ENCODE results near the gene PPM1J. TPM values are rescaled to one million over a fixed set of nuclear protein-coding genes. Genes with fewer than 3 reads are reported as not detected.

Gene PPM1J
- total and polyA plus RNA-seq, 2 of the 8 experiments (the other 6 are each of a cell fraction or from before 2014, with no cell fraction given): 19.4 to 31.6 TPM

DNA sequence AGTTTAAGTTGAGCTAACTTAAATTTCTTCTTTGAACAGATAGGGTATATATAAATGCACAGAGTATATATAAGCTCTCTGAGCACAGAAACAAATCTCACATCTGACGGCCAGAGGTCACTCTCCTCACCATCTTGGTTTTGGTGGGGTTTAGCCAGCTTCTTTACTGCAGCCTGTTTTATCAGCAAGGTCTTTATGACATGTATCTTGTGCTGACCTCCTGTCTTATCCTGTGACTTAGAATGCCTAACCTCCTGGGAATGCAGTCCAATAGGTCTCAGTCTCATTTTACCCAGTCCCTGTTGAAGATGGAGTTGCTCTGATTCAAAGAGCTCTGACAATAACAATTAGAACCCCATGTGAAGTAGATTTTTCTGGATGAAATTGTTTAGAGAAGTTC, 42.3 kb downstream of the PPM1J start:
- H3K23me2 ChIP-seq (ENCODE audit: low read depth, low read length): peaks cover 10% of the 10 kb centered on the region; the same call in 1 of the 2 replicates
- no peak overlapping the region for H3K9ac ChIP-seq (replicated peaks in 1 of 4; ENCODE audit: extremely low read depth in 1 of 4, low read depth in 3 of 4, low read length in 3 of 4)
- peaks cover 0 to 24% of the 10 kb centered on the region in 2 experiments; a peak in 2 of 4 replicates for H3K79me2 ChIP-seq (ENCODE audit: control insufficient read depth in 1 of 2, insufficient read depth in 2 of 2, low read length in 2 of 2)
- H4K91ac ChIP-seq (replicated peaks; ENCODE audit: insufficient read length, low read length): no peak overlapping the region
- H2BK15ac ChIP-seq (ENCODE audit: low read length): no peak overlapping the region
- H3K9me3 ChIP-seq (ENCODE audit: insufficient read depth in 2 of 2, low read depth in 1 of 2, low read length in 1 of 2): no peaks in the 10 kb centered on the region
- no peak overlapping the region for H2BK20ac ChIP-seq (ENCODE audit: low read length)
- no peak overlapping the region for H4K8ac ChIP-seq (ENCODE audit: extremely low read depth, insufficient read depth, low read length)
- H3K56ac ChIP-seq (replicated peaks; ENCODE audit: insufficient read length, low read depth, low read length): no peak overlapping the region
- peaks cover 0 to 23% (median 6%) of the 10 kb centered on the region in 4 experiments; a peak in 4 of 8 replicates for H3K36me3 ChIP-seq (ENCODE audit: control insufficient read depth in 2 of 4, insufficient read depth in 4 of 4, low read length in 3 of 4)
- no peak overlapping the region for H3K23ac ChIP-seq (ENCODE audit: insufficient read length)
- no peak overlapping the region for H2AK5ac ChIP-seq (ENCODE audit: low read depth, low read length)
- H2BK120ac ChIP-seq (replicated peaks; ENCODE audit: low read depth, low read length): no peak overlapping the region
- peaks cover 0 to 3% of the 10 kb centered on the region in 2 experiments for H4K20me1 ChIP-seq (replicated peaks in 1 of 2; ENCODE audit: control insufficient read depth in 1 of 2, insufficient read depth in 2 of 2, low read length in 2 of 2)
- TF ChIP-seq MAFK (IDR thresholded peaks at IDR 0.05; ENCODE audit: low read depth, low read length): no peak
- no peak for TF ChIP-seq GTF2F1 (IDR thresholded peaks at IDR 0.05; ENCODE audit: borderline replicate concordance, low read depth, low read length)
- no peak for TF ChIP-seq EZH2 (IDR thresholded peaks at IDR 0.05; ENCODE audit: low read depth, low read length, severe bottlenecking)
- TF ChIP-seq KDM5A (IDR thresholded peaks at IDR 0.05; ENCODE audit: low read length): no peak
- no peak for TF ChIP-seq ATF2 (IDR thresholded peaks at IDR 0.05; ENCODE audit: low read length)
- TF ChIP-seq NRF1 (IDR thresholded peaks at IDR 0.05; ENCODE audit: low read depth, low read length): no peak
- TF ChIP-seq SIN3A (conservative IDR thresholded peaks at IDR 0.05 in 1 of 2, IDR thresholded peaks at IDR 0.05 in 1 of 2; ENCODE audit: low read depth in 1 of 2, low read length in 2 of 2): no peak
- no peak for TF ChIP-seq NANOG (IDR thresholded peaks at IDR 0.05; ENCODE audit: insufficient read depth, low read depth, low read length, poor library complexity, severe bottlenecking)
- TF ChIP-seq POLR2A (IDR thresholded peaks at IDR 0.05; ENCODE audit: control extremely low read depth in 1 of 2, low read depth in 2 of 2, low read length in 2 of 2): no peak
- TF ChIP-seq MAX (IDR thresholded peaks at IDR 0.05): no peak
- H3K27me3 ChIP-seq (replicated peaks in 1 of 4; ENCODE audit: control insufficient read depth in 3 of 4, extremely low read depth in 1 of 4, insufficient read depth in 3 of 4, low read length in 3 of 4): peaks cover 0 to 2% (median 0%) of the 10 kb centered on the region in 4 experiments; a peak in 2 of 7 replicates
- no peak overlapping the region for H2AFZ ChIP-seq (ENCODE audit: low read length)
- CTCF ChIA-PET (ENCODE audit: partially characterized antibody): interaction anchor here (0.5 to 6.3 kb wide), 13 partner anchors 8 to 324 kb away, joined by 3 to 63 read pairs (median 5); partner anchors contain the start of genes RHOC and ST7L
- H3K4ac ChIP-seq (replicated peaks; ENCODE audit: insufficient read length, low read depth, low read length): no peak overlapping the region
- no peak overlapping the region; a peak in 1 of 4 replicates for H3K4me2 ChIP-seq (ENCODE audit: insufficient read depth in 1 of 2, low read depth in 2 of 2, low read length in 2 of 2)
- H3K18ac ChIP-seq (ENCODE audit: extremely low read depth, low read length): no peak overlapping the region
- no peak for DNase-seq (ENCODE audit: low read depth in 1 of 2, low spot score in 2 of 2)
- no peak for FAIRE-seq
- H3K4me1 ChIP-seq (replicated peaks in 1 of 4; ENCODE audit: control insufficient read depth in 3 of 4, insufficient read depth in 4 of 4, low read length in 3 of 4): peaks cover 2 to 14% (median 10%) of the 10 kb centered on the region in 4 experiments; a peak in 5 of 7 replicates
- no peak overlapping the region for H3K4me3 ChIP-seq (ENCODE audit: extremely low read depth in 1 of 4, insufficient read depth in 2 of 4, low read depth in 3 of 4, low read length in 4 of 4)
- no peak overlapping the region for H2BK12ac ChIP-seq (ENCODE audit: low read depth, low read length)
- POLR2A ChIA-PET (ENCODE audit: partially characterized antibody): interaction anchor here (0.7 to 6.1 kb wide), 13 partner anchors 8 to 150 kb away, joined by 3 to 76 read pairs (median 5); partner anchors contain the start of genes CAPZA1, PPM1J and ST7L
- H3K79me1 ChIP-seq (ENCODE audit: low read depth, low read length): no peaks in the 10 kb centered on the region
- no peak overlapping the region for H4K5ac ChIP-seq (ENCODE audit: insufficient read length, low read depth, low read length)
- no peak overlapping the region for H3K14ac ChIP-seq (ENCODE audit: insufficient read length)
- H3K27ac ChIP-seq (ENCODE audit: low read depth, low read length): no peak overlapping the region
- 93% methylated on average over 1 of the region's 1 CpG; no CpG with 5 or more reads in 1 of the 2 experiments for WGBS, 2 experiments (ENCODE audit: extremely low coverage in 1 of 2, insufficient coverage in 1 of 2, insufficient read length in 1 of 2, insufficient replicate concordance in 2 of 2, low coverage in 1 of 2, low lambda C conversion rate in 2 of 2, missing lambda C conversion rate in 1 of 2)
- H2BK5ac ChIP-seq (ENCODE audit: low read depth, low read length): no peak overlapping the region

Data from H1 (cell line).